ENCODE results near the gene APBB2.

The APBB2 gene

GRCh38 chr4:41214136-41214824 is at the start of gene APBB2:
Gene APBB2, minus strand, starts transcription at chr4:41214542. Its CDS starts 181,288 bp downstream, at chr4:41033254.
- peak in 1 of 2 donors; percentile 37 for DNase-seq (ENCODE audit: low read depth in 1 of 2, low spot score in 1 of 2)

GRCh38 chr4:41262198-41262597 is 47.9 kb upstream of the APBB2 start:
- no peak for DNase-seq (ENCODE audit: low read depth in 1 of 2, low spot score in 1 of 2)

GRCh38 chr4:41260116-41260733 is 45.9 kb upstream of the APBB2 start:
- DNase-seq (ENCODE audit: low read depth in 1 of 2, low spot score in 1 of 2) = no peak

- no peak for DNase-seq (ENCODE audit: low read depth in 1 of 2, low spot score in 1 of 2)
Measured at GRCh38 chr4:41258783-41259182, 44.4 kb upstream of the APBB2 start.

- DNase-seq (ENCODE audit: low read depth in 1 of 2, low spot score in 1 of 2) = no peak
Measured at GRCh38 chr4:41257906-41258305, 43.6 kb upstream of the APBB2 start.

GRCh38 chr4:41257257-41257901 is 43.0 kb upstream of the APBB2 start:
- DNase-seq (ENCODE audit: low read depth in 1 of 2, low spot score in 1 of 2) = peak in 1 of 2 donors; percentile 31

- no peak for DNase-seq (ENCODE audit: low read depth in 1 of 2, low spot score in 1 of 2)
Measured at GRCh38 chr4:41256740-41257256, 42.5 kb upstream of the APBB2 start, which contains the start of gene UCHL1. Gene UCHL1, plus strand, starts transcription at chr4:41256928. Its CDS starts 49 bp downstream, at chr4:41256977.

GRCh38 chr4:41256131-41256739 is 41.9 kb upstream of the APBB2 start:
- no peak for DNase-seq (ENCODE audit: low read depth in 1 of 2, low spot score in 1 of 2)

GRCh38 chr4:41245983-41246382 is 31.6 kb upstream of the APBB2 start:
- DNase-seq (ENCODE audit: low read depth in 1 of 2, low spot score in 1 of 2) = no peak

- no peak for DNase-seq (ENCODE audit: low read depth in 1 of 2, low spot score in 1 of 2)
Measured at GRCh38 chr4:41241919-41242318, 27.6 kb upstream of the APBB2 start.

- DNase-seq (ENCODE audit: low read depth in 1 of 2, low spot score in 1 of 2) = no peak
Measured at GRCh38 chr4:41236508-41236907, 22.2 kb upstream of the APBB2 start.

- DNase-seq (ENCODE audit: low read depth in 1 of 2, low spot score in 1 of 2) = no peak
Measured at GRCh38 chr4:41236032-41236431, 21.7 kb upstream of the APBB2 start.

GRCh38 chr4:41232856-41233255 is 18.5 kb upstream of the APBB2 start:
- DNase-seq (ENCODE audit: low read depth in 1 of 2, low spot score in 1 of 2) = no peak

GRCh38 chr4:41232406-41232805 is 18.1 kb upstream of the APBB2 start:
- DNase-seq (ENCODE audit: low read depth in 1 of 2, low spot score in 1 of 2) = no peak

- DNase-seq (ENCODE audit: low read depth in 1 of 2, low spot score in 1 of 2) = no peak
Measured at GRCh38 chr4:41227902-41228301, 13.6 kb upstream of the APBB2 start.

GRCh38 chr4:41221850-41222645 is 7.7 kb upstream of the APBB2 start:
- no peak for DNase-seq (ENCODE audit: low read depth in 1 of 2, low spot score in 1 of 2)

- no peak for DNase-seq (ENCODE audit: low read depth in 1 of 2, low spot score in 1 of 2)
Measured at GRCh38 chr4:41219421-41219950, 5.1 kb upstream of the APBB2 start.

- DNase-seq (ENCODE audit: low read depth in 1 of 2, low spot score in 1 of 2) = no peak
Measured at GRCh38 chr4:41218703-41219102, 4.4 kb upstream of the APBB2 start.

GRCh38 chr4:41217374-41217773 is 3.0 kb upstream of the APBB2 start:
- DNase-seq (ENCODE audit: low read depth in 1 of 2, low spot score in 1 of 2) = no peak

GRCh38 chr4:41217020-41217333 is 2.6 kb upstream of the APBB2 start:
- DNase-seq (ENCODE audit: low read depth in 1 of 2, low spot score in 1 of 2) = no peak
